Keratinocyte (primary cell): ENCODE data around the gene GRAMD1A.

ENCODE experiments used
- CTCF ChIP-seq, 3 experiments: IDR thresholded peaks in 1 of 3; conservative IDR thresholded peaks in 1 of 3; optimal IDR thresholded peaks in 1 of 3; 2 replicates in 2 of 3; 3 replicates in 1 of 3; pipeline versions ENCODE3 to v1.5.1; 2011; ENCODE audit warnings: low read length in 3 of 3, mild to moderate bottlenecking in 3 of 3, moderate library complexity in 2 of 3, control low read depth in 1 of 3, inconsistent platforms in 1 of 3; ENCODE audit not compliant: insufficient read depth in 2 of 3; ENCODE audit errors: extremely low read depth in 1 of 3
- EZH2 ChIP-seq: IDR thresholded peaks from one replicate; pipeline ENCODE4 v1.6.1; 2012; ENCODE audit warnings: inconsistent platforms, mild to moderate bottlenecking, low read length, moderate library complexity

- no peak for TF ChIP-seq CTCF (optimal IDR thresholded peaks at IDR 0.05 in 1 of 3, IDR thresholded peaks at IDR 0.05 in 1 of 3, conservative IDR thresholded peaks at IDR 0.05 in 1 of 3; ENCODE audit: extremely low read depth in 1 of 3, insufficient read depth in 2 of 3, low read length in 3 of 3)
- no peak for TF ChIP-seq EZH2
Observed at GRCh38 chr19:35023428-35023827, 23.3 kb downstream of the GRAMD1A start.
